ENCODE data around the gene SART3.

The SART3 gene

DNA sequence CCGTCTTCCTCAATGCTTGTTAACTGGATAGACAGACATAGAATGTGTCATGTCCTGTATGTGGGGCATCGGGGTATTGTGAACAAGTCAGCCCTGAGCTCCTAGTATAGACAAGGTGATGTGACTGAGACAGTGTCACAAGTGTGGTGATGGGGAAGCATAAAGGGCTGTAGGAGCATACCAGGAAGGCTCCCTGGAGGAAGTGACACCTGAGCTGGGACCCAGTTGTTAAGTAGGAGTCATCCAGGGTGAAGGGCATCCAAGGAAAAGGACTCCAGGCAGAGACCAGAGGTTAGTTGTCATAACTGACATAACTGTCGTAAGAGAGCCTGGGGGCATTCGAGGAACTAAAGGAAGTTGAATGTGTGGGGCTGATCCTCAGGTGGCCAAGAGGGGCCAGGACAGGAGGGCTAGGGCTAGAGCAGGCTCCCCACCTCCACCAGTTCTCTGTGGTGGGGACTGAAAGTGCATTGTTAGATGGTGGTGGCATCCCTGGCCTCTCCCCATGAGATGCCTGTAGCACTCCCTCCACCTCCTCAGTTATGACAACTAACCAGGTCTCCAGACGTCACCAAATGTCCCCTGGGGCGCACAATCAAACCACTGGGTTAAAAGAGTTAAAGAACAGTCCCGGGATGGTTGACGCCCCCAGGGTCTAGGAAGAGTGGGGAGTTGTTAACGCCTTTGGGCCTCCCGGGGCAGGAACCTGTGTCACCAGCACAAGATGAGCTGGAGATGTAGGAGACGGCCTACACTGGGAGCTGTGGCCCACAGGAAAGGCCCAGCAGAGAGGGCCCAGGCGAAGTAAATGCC is 43.5 kb downstream of the SART3 start:
- no peak for TF ChIP-seq CTCF (conservative IDR thresholded peaks at IDR 0.05; ENCODE audit: low read length)
- no peak for DNase-seq (ENCODE audit: low read depth)

DNA sequence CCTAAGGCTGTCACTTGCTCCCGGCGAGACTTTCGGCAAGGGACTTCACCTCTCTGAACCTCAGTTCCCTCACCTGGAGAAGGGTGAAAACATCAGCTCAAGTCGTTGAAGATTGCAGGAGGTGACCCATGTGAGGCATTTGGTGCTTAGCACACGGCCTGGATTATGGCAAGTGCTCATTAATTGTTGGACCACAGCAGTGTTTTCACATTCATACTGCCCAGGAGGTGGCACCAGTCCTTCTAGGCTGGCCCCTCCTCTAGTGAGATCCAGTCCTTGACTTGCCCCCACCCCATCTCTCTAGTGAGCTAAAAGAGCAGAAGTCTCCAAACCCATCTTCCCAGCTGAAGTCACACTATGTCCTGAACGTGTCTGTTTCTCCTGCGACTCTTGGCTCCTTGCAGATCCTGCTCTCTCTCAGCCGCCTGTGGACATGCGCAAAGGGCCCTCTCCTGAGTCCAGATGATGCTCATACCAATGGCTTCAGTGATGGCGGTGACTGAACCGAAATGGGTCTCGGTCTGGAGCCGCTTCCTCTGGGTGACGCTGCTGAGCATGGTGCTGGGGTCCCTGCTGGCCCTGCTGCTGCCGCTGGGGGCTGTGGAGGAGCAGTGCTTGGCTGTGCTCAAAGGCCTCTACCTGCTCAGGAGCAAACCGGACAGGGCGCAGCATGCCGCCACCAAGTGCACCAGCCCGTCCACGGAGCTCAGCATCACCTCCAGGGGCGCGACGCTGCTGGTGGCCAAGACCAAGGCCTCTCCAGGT is 44.3 kb downstream of the SART3 start:
- peak overlapping the region; percentile 87 for H3K4me3 ChIP-seq (ENCODE audit: low read length)
- DNase-seq (ENCODE audit: low read depth) = peak; percentile 16

More for the DNA sequence above, 43.5 kb downstream of the SART3 start:
- H3K4me3 ChIP-seq (ENCODE audit: low read length) = no peak overlapping the region

GRCh38 chr12:108515916-108516315 is 45.1 kb downstream of the SART3 start:
- no peak for TF ChIP-seq CTCF (conservative IDR thresholded peaks at IDR 0.05; ENCODE audit: low read length)
- DNase-seq (ENCODE audit: low read depth) = no peak
- H3K4me3 ChIP-seq (ENCODE audit: low read length) = peak overlapping the region; percentile 87

More for the DNA sequence above, 44.3 kb downstream of the SART3 start:
- TF ChIP-seq CTCF (conservative IDR thresholded peaks at IDR 0.05; ENCODE audit: low read length) = peak; percentile 25

GRCh38 chr12:108514973-108515814 is 45.8 kb downstream of the SART3 start, which contains the start of gene FICD:
Gene FICD (plus strand): TSS chr12:108515277. CDS start chr12:108516973, 1,696 bp downstream.
- no peak for TF ChIP-seq CTCF (conservative IDR thresholded peaks at IDR 0.05; ENCODE audit: low read length)
- DNase-seq (ENCODE audit: low read depth) = peak; percentile 97

DNA sequence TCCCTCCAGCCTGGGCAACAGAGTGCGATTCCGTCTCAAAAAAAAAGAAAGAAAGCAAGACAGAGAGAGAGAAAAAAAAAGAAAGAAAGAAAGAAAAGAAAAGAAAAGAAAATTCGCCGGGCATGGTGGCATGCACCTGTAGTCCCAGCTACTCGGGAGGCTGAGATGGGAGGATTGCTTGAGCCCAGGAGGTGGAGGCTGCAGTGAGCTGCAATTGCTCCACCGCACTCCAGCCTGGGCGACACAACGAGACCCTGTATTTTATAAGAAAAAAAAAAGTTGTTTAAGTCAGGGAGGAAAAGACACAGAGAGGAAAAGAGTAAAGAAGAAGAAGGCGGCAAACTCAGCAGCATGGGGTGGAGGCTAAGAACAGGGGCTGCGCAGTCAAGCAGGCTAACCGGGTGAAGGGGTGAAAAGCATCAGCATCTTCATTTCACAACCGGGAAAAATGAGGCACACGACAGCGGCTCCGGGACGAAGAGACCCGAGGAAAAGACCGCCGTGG is 46.5 kb downstream of the SART3 start:
- TF ChIP-seq CTCF (conservative IDR thresholded peaks at IDR 0.05; ENCODE audit: low read length) = no peak
- H3K4me3 ChIP-seq (ENCODE audit: low read length) = peak overlapping the region; percentile 53
- no peak for DNase-seq (ENCODE audit: low read depth)

More at GRCh38 chr12:108514973-108515814, 45.8 kb downstream of the SART3 start, which contains the start of gene FICD:
- H3K4me3 ChIP-seq (ENCODE audit: low read length) = peak within 1 kb of the TSS; percentile 87

DNA sequence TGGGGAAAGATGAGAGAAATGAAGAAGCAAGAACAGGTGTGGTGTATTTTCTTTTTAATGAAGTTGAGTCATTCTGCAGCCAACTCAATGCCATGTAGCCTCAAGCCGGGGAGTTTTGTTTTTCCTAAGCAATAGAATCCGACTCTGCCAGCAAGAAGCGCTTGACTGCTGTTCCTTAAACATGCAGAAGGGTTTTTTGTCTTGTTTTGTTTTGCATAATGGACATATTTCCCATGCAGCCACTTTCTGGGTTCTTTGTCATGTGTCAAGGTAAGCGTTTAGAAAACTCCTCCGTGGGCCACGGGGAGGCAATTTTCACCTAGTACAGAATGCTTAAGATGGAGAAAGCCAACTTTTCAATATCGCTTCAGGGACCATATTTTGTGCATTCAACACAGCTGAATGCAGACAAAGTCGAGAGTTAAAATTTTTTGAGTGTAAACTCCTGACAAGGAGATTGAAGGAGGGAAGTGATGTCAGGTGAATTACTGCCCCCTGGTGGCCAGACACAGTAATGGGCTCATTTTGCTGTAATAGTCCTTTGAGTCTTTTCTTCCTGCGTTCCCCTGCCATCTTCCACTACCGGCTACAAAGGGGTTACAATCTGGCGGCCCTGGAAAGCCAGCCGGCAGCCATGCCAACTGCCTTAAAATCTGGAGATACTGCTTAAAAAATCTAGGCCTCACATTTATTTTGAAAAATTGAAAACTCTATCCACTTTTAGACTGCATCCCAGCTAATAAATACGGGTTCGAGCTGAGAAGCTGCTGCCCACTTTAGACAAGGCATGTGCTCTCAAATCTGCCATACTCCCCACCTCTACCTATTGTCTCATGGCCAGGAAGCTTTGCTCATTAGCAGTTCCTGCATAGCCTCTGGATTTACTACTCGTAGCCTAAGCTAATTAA is 49.1 kb downstream of the SART3 start:
- peak; percentile 61 for DNase-seq (ENCODE audit: low read depth)

More for the DNA sequence above, 49.1 kb downstream of the SART3 start:
- TF ChIP-seq CTCF (conservative IDR thresholded peaks at IDR 0.05; ENCODE audit: low read length) = peak; percentile 82
- no peak overlapping the region for H3K4me3 ChIP-seq (ENCODE audit: low read length)

All from AG10803 (cell line).